ENCODE measurements around the gene DLGAP1. TPM values are rescaled to one million over a fixed set of nuclear protein-coding genes. Genes with fewer than 3 reads are reported as not detected.

Gene DLGAP1
- total and polyA plus RNA-seq, 4 donors = 0.54 to 11.8 (median 3.1) TPM

GRCh38 chr18:3717376-3718025 is 737.6 kb downstream of the DLGAP1 start:
- H3K9ac ChIP-seq (ENCODE audit: insufficient read depth in 1 of 2, low read length in 2 of 2) = no peak overlapping the region
- no peaks in the 10 kb centered on the region for H3K9me3 ChIP-seq (ENCODE audit: control insufficient read depth in 4 of 4, insufficient read depth in 3 of 4, low read length in 3 of 4)
- no peak overlapping the region for H3K4me3 ChIP-seq
- WGBS, 2 donors = 43 to 48% methylated on average over 5 of the region's 5 CpGs
- TF ChIP-seq CTCF (IDR thresholded peaks at IDR 0.05; ENCODE audit: control extremely low read depth, extremely low read depth) = no peak
- ATAC-seq (ENCODE audit: insufficient read depth, low FRiP score) (no peak), DNase-seq (no peak)
- no peaks in the 10 kb centered on the region for H3K27me3 ChIP-seq (ENCODE audit: control insufficient read depth in 3 of 3, insufficient read depth in 3 of 3, low read length in 2 of 3)
- peaks cover 0 to 22% (median 5%) of the 10 kb centered on the region in 5 donors for H3K4me1 ChIP-seq (ENCODE audit: control insufficient read depth in 5 of 5, insufficient read depth in 5 of 5, low read length in 5 of 5)
- H3K36me3 ChIP-seq (ENCODE audit: control insufficient read depth in 4 of 4, insufficient read depth in 4 of 4, low read length in 4 of 4) = no peaks in the 10 kb centered on the region
- H3K27ac ChIP-seq (ENCODE audit: low read depth in 1 of 2, low read length in 1 of 2) = no peak overlapping the region

- ATAC-seq (ENCODE audit: insufficient read depth, low FRiP score) = no peak
- H3K4me3 ChIP-seq = no peak overlapping the region
These were observed 738.9 kb downstream of the DLGAP1 start for GRCh38 chr18:3716116-3716660.

GRCh38 chr18:3715231-3716080 is 739.7 kb downstream of the DLGAP1 start:
- TF ChIP-seq CTCF (IDR thresholded peaks at IDR 0.05; ENCODE audit: control extremely low read depth, extremely low read depth) = no peak
- ATAC-seq (ENCODE audit: insufficient read depth, low FRiP score) = no peak

More at GRCh38 chr18:3716116-3716660, 738.9 kb downstream of the DLGAP1 start:
- peaks cover 0 to 9% (median 2%) of the 10 kb centered on the region in 5 donors for H3K4me1 ChIP-seq (ENCODE audit: control insufficient read depth in 5 of 5, insufficient read depth in 5 of 5, low read length in 5 of 5)
- no peak for DNase-seq
- WGBS, 2 donors = 95 to 98% methylated on average over 1 of the region's 1 CpG
- H3K27ac ChIP-seq (ENCODE audit: low read depth in 1 of 2, low read length in 1 of 2) = no peak overlapping the region
- TF ChIP-seq CTCF (IDR thresholded peaks at IDR 0.05; ENCODE audit: control extremely low read depth, extremely low read depth) = no peak
- no peaks in the 10 kb centered on the region for H3K27me3 ChIP-seq (ENCODE audit: control insufficient read depth in 3 of 3, insufficient read depth in 3 of 3, low read length in 2 of 3)
- no peaks in the 10 kb centered on the region for H3K36me3 ChIP-seq (ENCODE audit: control insufficient read depth in 4 of 4, insufficient read depth in 4 of 4, low read length in 4 of 4)
- H3K9ac ChIP-seq (ENCODE audit: insufficient read depth in 1 of 2, low read length in 2 of 2) = no peak overlapping the region
- no peaks in the 10 kb centered on the region for H3K9me3 ChIP-seq (ENCODE audit: control insufficient read depth in 4 of 4, insufficient read depth in 3 of 4, low read length in 3 of 4)

More at GRCh38 chr18:3715231-3716080, 739.7 kb downstream of the DLGAP1 start:
- no peak overlapping the region for H3K27ac ChIP-seq (ENCODE audit: low read depth in 1 of 2, low read length in 1 of 2)
- H3K36me3 ChIP-seq (ENCODE audit: control insufficient read depth in 4 of 4, insufficient read depth in 4 of 4, low read length in 4 of 4) = no peaks in the 10 kb centered on the region
- H3K9ac ChIP-seq (ENCODE audit: insufficient read depth in 1 of 2, low read length in 2 of 2) = no peak overlapping the region
- H3K27me3 ChIP-seq (ENCODE audit: control insufficient read depth in 3 of 3, insufficient read depth in 3 of 3, low read length in 2 of 3) = no peaks in the 10 kb centered on the region
- no peak overlapping the region for H3K4me3 ChIP-seq
- WGBS, 2 donors = 48 to 50% methylated on average over 5 of the region's 5 CpGs
- H3K4me1 ChIP-seq (ENCODE audit: control insufficient read depth in 5 of 5, insufficient read depth in 5 of 5, low read length in 5 of 5) = peaks cover 0 to 11% (median 4%) of the 10 kb centered on the region in 5 donors
- no peak for DNase-seq
- no peaks in the 10 kb centered on the region for H3K9me3 ChIP-seq (ENCODE audit: control insufficient read depth in 4 of 4, insufficient read depth in 3 of 4, low read length in 3 of 4)

Data from lung (tissue), 12 donors.